Effector memory CD8-positive, alpha-beta T cell (primary cell): ENCODE results near the gene ZNF135.

Experiments
- ATAC-seq: fragments of 150-1000 bp; cut with Tn5 transposase; replicated peaks from 2 replicates; pipeline ENCODE4 v1.10.0; 2021; ENCODE audit warnings: mild to moderate bottlenecking, moderate library complexity
- DNase-seq, 3 experiments: peaks; one replicate each; pipeline ENCODE4 v3.0.0; 2021
- H3K27ac Mint-ChIP-seq, 2 donors: one replicate each; pipeline ENCODE4 v1.8.0; 2022; ENCODE audit warnings: mild to moderate bottlenecking in 2 of 2, mixed read lengths in 2 of 2, moderate library complexity in 2 of 2
- H3K27me3 Mint-ChIP-seq, 2 donors: one replicate each; pipeline ENCODE4 v1.8.0; 2022; ENCODE audit warnings: mixed read lengths in 2 of 2
- H3K36me3 Mint-ChIP-seq: one replicate; pipeline ENCODE4 v1.8.0; 2022; ENCODE audit warnings: mild to moderate bottlenecking, moderate library complexity, mixed read lengths; ENCODE audit not compliant: insufficient read depth
- H3K4me1 Mint-ChIP-seq, 2 donors: one replicate each; pipeline ENCODE4 v1.8.0; 2022; ENCODE audit warnings: low read depth in 2 of 2, mixed read lengths in 2 of 2
- H3K4me3 Mint-ChIP-seq, 2 donors: one replicate each; pipeline ENCODE4 v1.8.0; 2022; ENCODE audit warnings: mild to moderate bottlenecking in 2 of 2, mixed read lengths in 2 of 2, moderate library complexity in 2 of 2
- H3K9me3 Mint-ChIP-seq, 2 donors: one replicate each; pipeline ENCODE4 v1.8.0; 2022; ENCODE audit warnings: mixed read lengths in 2 of 2

Gene ZNF135

DNA sequence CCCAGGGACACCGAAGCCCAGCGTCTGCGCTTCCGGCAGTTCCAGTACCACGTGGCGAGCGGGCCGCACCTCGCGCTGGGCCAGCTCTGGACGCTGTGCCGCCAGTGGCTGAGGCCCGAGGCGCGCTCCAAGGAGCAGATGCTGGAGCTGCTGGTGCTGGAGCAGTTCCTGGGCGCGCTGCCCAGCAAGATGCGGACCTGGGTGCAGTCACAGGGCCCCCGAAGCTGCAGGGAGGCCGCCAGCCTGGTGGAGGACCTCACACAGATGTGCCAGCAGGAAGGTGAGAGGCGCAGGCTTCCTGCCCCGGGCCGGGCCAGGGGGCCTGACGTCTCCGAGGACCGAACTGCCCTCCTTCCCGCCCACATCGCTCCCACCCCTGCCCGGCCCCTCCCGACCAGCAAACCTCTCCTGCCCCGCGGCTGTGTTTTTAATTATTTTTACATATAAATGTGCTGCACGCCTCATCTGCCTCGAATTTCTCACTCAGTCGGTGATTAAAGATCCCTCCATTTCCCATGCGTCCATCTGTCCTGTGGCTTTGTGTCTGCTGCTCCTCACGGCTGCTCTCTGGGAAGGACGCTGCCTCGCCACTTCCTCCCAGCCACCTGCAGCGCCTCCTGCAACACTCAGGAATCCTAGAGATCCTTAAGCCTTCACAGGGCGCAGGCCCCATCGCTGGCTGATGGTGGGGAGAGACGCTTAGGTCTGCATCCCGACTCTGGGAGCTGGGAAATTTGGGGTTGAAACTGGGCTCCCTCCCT lies 21.0 kb upstream of the ZNF135 start:
- no peak for DNase-seq
- no peak overlapping the region for H3K4me3 Mint-ChIP-seq
- H3K4me1 Mint-ChIP-seq: peaks cover 0 to 5% of the 10 kb centered on the region in 2 donors

DNA sequence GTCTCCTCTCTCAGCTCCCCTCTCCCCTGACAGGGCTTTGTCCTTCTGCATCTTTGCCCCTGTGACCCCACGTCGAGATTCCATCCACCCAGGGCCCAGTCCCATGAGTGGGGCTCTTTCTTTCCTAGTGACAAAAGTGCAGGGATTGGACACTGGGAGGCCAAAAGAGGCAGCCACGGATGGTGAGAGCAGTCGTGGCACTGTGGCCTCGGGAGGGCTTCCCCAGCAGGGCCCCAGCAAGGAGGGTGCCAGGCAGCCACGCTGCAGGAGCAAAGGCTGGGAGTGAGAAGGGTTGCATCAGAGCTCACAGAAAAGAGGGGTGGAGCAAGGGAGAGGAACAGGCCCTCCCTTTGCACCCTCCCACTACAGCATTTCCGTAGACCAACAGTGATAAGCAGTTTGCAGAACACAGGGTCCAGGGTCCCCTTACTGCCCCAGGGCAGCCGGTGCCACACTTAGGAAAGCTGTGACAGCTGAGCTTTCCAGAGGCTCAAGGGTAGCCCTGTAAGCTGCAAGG lies 20.3 kb upstream of the ZNF135 start:
- Mint-ChIP-seq H3K9me3 (peaks cover 14 to 24% of the 10 kb centered on the region in 2 donors), H3K27me3 (peaks cover 23 to 31% of the 10 kb centered on the region in 2 donors), H3K4me3 (no peak overlapping the region), H3K36me3 (peaks cover 3% of the 10 kb centered on the region), H3K4me1 (peaks cover 0 to 5% of the 10 kb centered on the region in 2 donors), H3K27ac (no peak overlapping the region)
- no peak for DNase-seq
- ATAC-seq: no peak

More for the DNA sequence above, 21.0 kb upstream of the ZNF135 start:
- Mint-ChIP-seq H3K36me3 (peaks cover 3% of the 10 kb centered on the region), H3K9me3 (peaks cover 14 to 24% of the 10 kb centered on the region in 2 donors), H3K27me3 (peaks cover 23 to 31% of the 10 kb centered on the region in 2 donors), H3K27ac (no peak overlapping the region)
- ATAC-seq: no peak

DNA sequence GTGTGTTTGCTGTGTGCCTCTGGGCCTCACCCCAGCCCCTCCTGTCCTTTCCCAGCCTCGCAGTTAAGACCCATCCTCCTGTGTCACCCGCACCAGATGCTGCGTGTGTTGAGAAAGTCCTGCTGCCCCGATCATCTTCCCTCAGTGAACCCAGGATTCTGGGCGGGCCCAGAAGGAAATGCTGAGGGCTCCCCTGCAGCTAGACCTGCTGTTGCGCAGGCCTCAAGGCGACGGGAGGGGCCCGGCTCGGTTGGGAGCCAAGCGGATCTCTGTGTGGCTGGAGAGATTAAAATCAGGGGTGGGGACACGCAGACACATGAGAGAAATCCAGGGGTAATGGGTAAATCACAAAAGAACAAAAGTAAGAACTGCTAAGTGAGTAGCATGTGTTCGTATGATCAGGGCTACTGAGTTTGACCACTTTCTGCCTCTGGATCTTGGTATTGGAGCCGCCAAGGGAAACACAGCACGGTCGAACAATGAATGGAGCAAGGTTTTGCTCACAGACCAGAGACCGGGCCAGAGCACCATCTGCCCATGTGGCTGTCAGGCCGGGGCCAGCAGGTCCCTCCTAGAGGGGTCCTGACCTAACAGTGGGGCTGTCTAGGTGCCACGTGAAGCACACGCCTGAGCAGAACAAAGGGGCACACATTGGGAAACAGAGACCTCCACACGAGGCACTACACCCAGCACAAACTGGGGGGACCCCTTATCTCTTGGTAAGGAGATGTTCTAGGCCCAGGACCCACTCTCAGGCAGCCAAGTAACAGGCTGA lies 18.1 kb upstream of the ZNF135 start:
- Mint-ChIP-seq H3K27ac (no peak overlapping the region), H3K36me3 (no peaks in the 10 kb centered on the region), H3K4me1 (no peaks in the 10 kb centered on the region), H3K9me3 (peaks cover 12 to 21% of the 10 kb centered on the region in 2 donors), H3K4me3 (no peak overlapping the region), H3K27me3 (peaks cover 13 to 15% of the 10 kb centered on the region in 2 donors)
- no peak for ATAC-seq
- no peak for DNase-seq

DNA sequence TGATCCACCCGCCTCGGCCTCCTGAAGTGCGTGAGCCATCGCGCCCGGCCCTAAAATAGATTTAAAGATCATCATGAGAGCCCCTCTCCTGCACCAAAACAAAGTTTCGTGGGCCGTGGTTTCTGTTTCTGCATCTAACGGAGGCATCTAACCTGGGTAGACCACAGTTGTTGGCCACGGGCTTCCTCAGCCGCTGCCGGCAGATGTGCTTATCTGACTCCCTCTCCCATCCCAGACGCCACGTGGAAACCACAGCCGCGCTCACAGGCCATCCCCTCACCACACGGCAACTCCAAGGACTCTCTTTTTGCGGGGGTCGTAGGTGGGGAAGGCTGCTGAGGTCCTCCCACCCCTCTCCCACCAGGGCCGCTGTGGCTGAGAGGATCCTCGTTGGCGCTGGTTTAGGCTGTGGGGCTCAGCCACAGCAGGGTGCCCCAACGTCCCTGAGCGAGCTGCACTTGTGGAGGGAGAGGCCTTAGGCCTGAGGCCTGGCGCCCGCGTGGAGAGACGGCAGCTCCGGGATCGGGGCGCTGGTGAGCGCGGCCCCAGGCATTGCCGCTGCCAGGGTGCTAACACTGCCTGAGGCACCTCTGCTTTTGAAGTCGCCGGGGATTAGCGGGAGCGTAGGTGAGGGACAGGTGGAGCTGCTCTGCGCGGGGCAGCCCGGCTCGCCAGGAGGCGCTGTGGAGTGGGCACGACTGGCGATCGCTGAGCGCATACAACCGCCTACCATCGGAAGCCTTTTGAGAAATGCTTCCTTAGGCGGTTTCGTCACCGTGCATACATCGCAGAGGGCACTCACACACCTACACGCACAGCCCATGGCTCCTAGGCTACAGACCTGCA lies 16.4 kb upstream of the ZNF135 start:
- Mint-ChIP-seq H3K4me1 (no peaks in the 10 kb centered on the region), H3K4me3 (no peak overlapping the region), H3K36me3 (no peaks in the 10 kb centered on the region), H3K27ac (no peak overlapping the region), H3K27me3 (peaks cover 6 to 10% of the 10 kb centered on the region in 2 donors), H3K9me3 (peaks cover 13 to 24% of the 10 kb centered on the region in 2 donors)
- ATAC-seq: no peak
- DNase-seq: no peak

DNA sequence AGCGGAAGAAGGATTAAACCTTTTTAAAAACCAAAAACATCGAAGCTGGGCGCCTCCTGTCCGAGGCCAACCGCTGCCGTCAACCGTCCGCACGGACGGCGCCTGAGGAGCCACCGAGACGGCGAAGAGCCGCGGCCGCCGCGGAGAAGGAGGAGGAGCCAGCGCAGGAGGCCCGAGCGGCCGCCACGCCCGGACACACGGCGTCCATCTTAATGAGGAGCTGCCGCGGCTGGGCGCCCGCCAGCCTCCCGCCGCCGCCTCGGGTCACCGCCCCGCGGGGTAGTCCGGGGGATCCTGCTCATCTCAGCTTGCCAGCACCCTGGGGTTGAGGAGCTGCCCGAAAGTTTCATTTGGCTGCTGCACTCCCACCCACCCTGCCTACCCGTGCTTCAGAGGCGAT lies 14.7 kb upstream of the ZNF135 start:
- no peaks in the 10 kb centered on the region for H3K36me3 Mint-ChIP-seq
- H3K4me3 Mint-ChIP-seq: no peak overlapping the region
- no peaks in the 10 kb centered on the region for H3K27me3 Mint-ChIP-seq
- no peak for ATAC-seq
- DNase-seq: no peak
- H3K9me3 Mint-ChIP-seq: peaks cover 16 to 23% of the 10 kb centered on the region in 2 donors
- H3K27ac Mint-ChIP-seq: no peak overlapping the region
- H3K4me1 Mint-ChIP-seq: no peaks in the 10 kb centered on the region

DNA sequence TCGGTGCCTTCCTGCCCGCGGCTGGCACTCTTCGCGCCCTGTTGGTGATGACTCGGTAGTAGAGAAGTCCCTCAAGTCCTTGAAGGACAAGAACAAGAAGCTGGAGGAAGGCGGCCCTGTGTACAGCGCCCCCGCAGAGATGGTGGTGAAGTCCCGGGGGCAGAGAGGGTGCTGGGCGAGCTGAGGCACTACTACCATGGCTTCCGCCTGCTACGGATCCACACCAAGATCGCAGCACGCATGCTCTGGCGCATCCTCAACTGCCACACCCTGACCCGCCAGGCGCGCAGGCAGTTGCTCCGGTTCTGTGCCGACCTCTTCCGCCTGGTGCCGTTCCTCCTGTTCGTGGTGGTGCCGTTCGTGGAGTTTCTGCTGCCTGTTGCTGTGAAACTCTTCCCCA lies 14.2 kb upstream of the ZNF135 start:
- Mint-ChIP-seq H3K27me3 (no peaks in the 10 kb centered on the region), H3K9me3 (peaks cover 18 to 28% of the 10 kb centered on the region in 2 donors)
- no peak for ATAC-seq

DNA sequence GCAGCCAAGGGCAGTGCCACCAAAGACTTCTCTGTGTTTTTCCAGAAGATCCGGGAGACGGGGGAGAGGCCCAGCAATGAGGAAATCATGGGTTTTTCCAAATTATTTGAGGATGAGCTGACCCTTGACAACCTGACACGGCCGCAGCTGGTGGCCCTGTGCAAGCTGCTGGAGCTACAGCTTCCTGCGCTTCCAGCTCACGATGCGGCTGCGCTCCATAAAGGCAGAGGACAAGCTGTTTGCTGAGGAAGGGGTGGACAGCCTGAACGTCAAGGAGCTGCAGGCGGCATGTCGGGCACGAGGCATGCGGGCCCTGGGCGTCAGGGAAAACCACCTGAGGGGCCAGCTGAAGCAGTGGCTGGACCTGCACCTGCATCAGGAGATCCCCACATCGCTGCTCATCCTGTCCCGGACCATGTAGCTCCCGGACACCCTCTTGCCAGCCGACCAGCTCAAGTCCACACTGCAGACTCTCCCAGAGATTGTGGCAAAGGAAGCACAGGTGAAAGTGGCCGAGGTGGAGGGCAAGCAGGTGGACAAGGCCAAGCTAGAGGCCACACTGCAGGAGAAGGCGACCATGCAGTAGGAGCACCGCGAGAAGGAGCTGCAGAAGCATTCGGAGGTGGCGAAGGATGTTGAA lies 13.6 kb upstream of the ZNF135 start:
- peak overlapping the region in 1 of 2 donors; percentile 49 for H3K27ac Mint-ChIP-seq
- H3K27me3 Mint-ChIP-seq: no peaks in the 10 kb centered on the region
- no peak for ATAC-seq
- no peak overlapping the region for H3K4me3 Mint-ChIP-seq
- no peaks in the 10 kb centered on the region for H3K4me1 Mint-ChIP-seq
- no peak for DNase-seq
- no peaks in the 10 kb centered on the region for H3K36me3 Mint-ChIP-seq
- H3K9me3 Mint-ChIP-seq: peaks cover 19 to 29% of the 10 kb centered on the region in 2 donors

More for the DNA sequence above, 14.2 kb upstream of the ZNF135 start:
- Mint-ChIP-seq H3K4me1 (no peaks in the 10 kb centered on the region), H3K4me3 (no peak overlapping the region), H3K36me3 (no peaks in the 10 kb centered on the region), H3K27ac (no peak overlapping the region)
- DNase-seq: no peak

DNA sequence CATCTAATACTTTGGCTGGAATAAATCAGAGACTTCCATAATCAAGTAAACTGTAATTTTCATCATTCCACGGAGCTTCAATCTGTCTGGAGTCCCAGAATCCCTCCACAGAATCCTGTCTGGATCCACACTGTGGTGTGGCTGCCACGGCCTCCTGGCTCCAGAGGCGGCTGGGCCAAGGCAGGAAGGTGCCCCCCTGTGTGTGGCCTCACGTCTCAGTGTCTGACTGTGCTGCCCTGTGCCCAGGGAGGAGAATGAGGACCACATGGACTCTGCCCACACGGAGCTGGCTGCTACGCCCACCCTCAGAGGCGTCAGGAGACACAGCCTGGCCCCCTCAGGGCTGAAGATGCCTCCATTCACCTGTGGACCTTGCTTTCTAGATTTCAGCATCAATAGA lies 12.2 kb upstream of the ZNF135 start:
- Mint-ChIP-seq H3K9me3 (peaks cover 17 to 29% of the 10 kb centered on the region in 2 donors), H3K4me3 (no peak overlapping the region), H3K27me3 (no peaks in the 10 kb centered on the region), H3K4me1 (no peaks in the 10 kb centered on the region), H3K36me3 (no peaks in the 10 kb centered on the region), H3K27ac (no peak overlapping the region)
- DNase-seq: no peak
- no peak for ATAC-seq

DNA sequence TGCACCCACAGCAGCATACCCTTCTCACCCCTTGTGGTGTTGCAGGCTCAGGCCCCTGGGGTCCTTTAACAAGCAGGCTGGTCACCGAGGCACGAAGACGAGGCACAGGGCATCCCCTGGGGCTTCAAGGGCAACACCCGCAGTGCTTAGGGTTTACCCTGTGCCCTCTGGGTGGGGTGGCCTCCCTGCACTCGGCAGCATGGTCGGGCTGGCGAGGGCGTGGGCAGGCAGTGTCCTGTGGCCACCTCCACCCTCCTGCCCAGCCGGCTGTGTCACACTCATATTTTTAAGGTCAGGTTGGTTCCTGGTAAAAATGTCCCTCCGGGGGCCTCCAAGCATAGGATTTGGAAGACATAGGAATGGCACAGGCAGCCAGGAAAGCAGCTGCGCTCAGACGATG lies 11.4 kb upstream of the ZNF135 start:
- Mint-ChIP-seq H3K4me1 (no peaks in the 10 kb centered on the region), H3K27ac (no peak overlapping the region), H3K9me3 (peaks cover 16 to 29% of the 10 kb centered on the region in 2 donors), H3K36me3 (no peaks in the 10 kb centered on the region), H3K27me3 (no peaks in the 10 kb centered on the region), H3K4me3 (no peak overlapping the region)
- ATAC-seq: no peak
- no peak for DNase-seq

DNA sequence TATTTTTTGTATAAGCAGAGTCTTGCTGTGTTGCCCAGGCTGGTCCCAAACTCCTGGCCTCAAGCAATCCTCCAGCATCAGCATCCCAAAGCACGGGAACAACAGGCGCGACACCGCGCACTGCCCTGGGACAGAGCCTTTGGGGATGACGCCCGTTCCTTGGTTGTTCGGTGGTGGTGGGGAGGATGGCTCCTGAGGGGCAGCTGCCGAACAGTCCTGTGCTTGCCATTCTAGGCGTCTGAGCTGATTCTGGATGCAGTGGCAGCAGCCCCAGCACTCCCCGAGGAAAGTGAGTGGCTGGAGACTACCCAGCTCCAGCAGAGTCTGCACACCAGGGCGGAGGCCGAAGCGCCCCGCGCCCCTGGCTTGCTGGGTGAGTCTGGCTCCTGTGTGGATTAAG lies 6.8 kb upstream of the ZNF135 start:
- no peak for DNase-seq
- H3K9me3 Mint-ChIP-seq: peaks cover 18 to 26% of the 10 kb centered on the region in 2 donors

DNA sequence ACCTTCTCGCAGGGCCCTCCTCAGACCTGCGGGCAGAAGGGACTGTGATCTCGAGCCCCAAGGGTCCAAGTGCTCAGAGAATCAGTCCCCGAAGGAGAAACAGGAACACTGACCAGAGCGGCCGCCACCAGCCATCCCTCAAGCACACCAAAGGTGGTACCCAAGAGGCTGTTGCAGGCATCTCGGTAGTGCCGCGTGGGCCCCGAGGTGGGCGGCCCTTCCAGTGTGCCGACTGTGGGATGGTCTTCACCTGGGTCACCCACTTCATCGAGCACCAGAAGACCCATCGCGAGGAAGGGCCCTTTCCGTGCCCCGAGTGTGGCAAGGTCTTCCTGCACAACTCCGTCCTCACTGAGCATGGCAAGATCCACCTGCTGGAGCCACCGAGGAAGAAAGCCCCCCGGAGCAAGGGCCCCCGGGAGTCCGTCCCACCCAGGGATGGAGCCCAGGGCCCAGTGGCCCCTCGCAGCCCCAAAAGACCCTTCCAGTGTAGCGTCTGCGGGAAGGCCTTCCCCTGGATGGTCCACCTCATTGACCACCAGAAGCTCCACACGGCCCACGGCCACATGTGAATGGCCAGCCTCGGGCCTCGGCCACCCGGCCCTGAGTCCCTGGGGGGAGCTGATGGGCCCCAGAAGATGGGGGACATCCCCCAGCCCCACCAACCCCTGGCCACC lies 5.5 kb upstream of the ZNF135 start:
- peaks cover 16 to 33% of the 10 kb centered on the region in 2 donors for H3K27me3 Mint-ChIP-seq
- peaks cover 20 to 26% of the 10 kb centered on the region in 2 donors for H3K9me3 Mint-ChIP-seq
- no peak overlapping the region for H3K27ac Mint-ChIP-seq
- DNase-seq (no peak), ATAC-seq (no peak)
- peaks cover 0 to 6% of the 10 kb centered on the region in 2 donors for H3K4me1 Mint-ChIP-seq
- H3K36me3 Mint-ChIP-seq: peaks cover 5% of the 10 kb centered on the region
- no peak overlapping the region for H3K4me3 Mint-ChIP-seq

More for the DNA sequence above, 6.8 kb upstream of the ZNF135 start:
- Mint-ChIP-seq H3K27ac (no peak overlapping the region), H3K4me1 (peaks cover 0 to 6% of the 10 kb centered on the region in 2 donors), H3K27me3 (peaks cover 12 to 29% of the 10 kb centered on the region in 2 donors), H3K4me3 (no peak overlapping the region), H3K36me3 (peaks cover under 1% of the 10 kb centered on the region)
- no peak for ATAC-seq
